ENCODE results near the gene ATP5IF1. TPM values are rescaled to one million over a fixed set of nuclear protein-coding genes. Genes with fewer than 3 reads are reported as not detected.

Gene ATP5IF1
- total and polyA plus RNA-seq, 2 of the 13 experiments (the other 11 are each of a cell fraction or from before 2014, with no cell fraction given): 97.7 to 131 TPM

DNA sequence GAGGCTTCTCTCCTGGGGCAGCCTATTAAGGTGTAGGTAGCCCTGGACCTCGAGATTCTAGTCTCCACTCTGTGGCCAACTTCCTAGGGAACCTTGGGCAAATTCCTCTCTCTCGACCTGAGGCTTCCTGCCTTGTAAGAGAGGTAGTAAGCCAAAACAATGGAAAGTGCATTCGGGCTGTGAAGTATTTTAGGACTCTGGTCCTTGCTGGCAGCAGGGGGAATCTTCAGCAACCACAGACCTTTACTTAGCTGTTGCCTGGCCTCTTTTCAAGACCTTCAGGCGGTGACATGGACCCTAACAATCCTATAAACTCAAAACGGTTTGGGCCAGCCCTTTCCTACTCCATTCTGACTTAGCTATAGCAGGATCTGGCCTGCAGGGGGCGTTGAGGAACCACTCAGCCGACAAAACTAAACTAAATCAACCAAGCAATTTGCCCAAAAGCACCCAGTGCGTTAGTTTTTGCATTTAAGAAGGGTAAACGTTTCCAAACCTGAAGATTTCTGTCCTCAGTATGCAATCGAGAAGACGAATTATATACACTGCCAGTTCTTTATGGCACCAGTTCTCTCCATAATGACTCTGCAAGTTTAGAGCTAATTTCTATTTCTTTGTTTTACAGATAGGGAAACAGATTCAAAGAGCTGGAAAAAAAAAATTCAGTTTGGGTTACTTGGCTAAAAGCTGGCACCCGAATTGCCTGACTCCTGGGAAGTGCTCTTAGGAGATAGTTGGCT, 12.5 kb downstream of the ATP5IF1 start (continued):
- TF ChIP-seq, protein P1, sequence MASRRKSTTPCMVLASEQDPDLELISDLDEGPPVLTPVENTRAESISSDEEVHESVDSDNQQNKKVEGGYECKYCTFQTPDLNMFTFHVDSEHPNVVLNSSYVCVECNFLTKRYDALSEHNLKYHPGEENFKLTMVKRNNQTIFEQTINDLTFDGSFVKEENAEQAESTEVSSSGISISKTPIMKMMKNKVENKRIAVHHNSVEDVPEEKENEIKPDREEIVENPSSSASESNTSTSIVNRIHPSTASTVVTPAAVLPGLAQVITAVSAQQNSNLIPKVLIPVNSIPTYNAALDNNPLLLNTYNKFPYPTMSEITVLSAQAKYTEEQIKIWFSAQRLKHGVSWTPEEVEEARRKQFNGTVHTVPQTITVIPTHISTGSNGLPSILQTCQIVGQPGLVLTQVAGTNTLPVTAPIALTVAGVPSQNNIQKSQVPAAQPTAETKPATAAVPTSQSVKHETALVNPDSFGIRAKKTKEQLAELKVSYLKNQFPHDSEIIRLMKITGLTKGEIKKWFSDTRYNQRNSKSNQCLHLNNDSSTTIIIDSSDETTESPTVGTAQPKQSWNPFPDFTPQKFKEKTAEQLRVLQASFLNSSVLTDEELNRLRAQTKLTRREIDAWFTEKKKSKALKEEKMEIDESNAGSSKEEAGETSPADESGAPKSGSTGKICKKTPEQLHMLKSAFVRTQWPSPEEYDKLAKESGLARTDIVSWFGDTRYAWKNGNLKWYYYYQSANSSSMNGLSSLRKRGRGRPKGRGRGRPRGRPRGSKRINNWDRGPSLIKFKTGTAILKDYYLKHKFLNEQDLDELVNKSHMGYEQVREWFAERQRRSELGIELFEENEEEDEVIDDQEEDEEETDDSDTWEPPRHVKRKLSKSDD (CRISPR knock-in tag; IDR thresholded peaks at IDR 0.05; ENCODE audit: low read depth): 0 out of 2 replicates have a peak, but pooled peaks have one; percentile 31
- no peak for TF ChIP-seq MTF1 (CRISPR knock-in tag; IDR thresholded peaks at IDR 0.05)
- TF ChIP-seq EHMT2 (IDR thresholded peaks at IDR 0.05; ENCODE audit: borderline replicate concordance, low read depth, low read length): no peak
- no peak for TF ChIP-seq LCORL (IDR thresholded peaks at IDR 0.05)
- peak; percentile 39; the same call in 1 of the 2 replicates for TF ChIP-seq LCORL (CRISPR knock-in tag; IDR thresholded peaks at IDR 0.05)
- TF ChIP-seq, protein P2, sequence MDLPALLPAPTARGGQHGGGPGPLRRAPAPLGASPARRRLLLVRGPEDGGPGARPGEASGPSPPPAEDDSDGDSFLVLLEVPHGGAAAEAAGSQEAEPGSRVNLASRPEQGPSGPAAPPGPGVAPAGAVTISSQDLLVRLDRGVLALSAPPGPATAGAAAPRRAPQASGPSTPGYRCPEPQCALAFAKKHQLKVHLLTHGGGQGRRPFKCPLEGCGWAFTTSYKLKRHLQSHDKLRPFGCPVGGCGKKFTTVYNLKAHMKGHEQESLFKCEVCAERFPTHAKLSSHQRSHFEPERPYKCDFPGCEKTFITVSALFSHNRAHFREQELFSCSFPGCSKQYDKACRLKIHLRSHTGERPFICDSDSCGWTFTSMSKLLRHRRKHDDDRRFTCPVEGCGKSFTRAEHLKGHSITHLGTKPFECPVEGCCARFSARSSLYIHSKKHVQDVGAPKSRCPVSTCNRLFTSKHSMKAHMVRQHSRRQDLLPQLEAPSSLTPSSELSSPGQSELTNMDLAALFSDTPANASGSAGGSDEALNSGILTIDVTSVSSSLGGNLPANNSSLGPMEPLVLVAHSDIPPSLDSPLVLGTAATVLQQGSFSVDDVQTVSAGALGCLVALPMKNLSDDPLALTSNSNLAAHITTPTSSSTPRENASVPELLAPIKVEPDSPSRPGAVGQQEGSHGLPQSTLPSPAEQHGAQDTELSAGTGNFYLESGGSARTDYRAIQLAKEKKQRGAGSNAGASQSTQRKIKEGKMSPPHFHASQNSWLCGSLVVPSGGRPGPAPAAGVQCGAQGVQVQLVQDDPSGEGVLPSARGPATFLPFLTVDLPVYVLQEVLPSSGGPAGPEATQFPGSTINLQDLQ (CRISPR knock-in tag; IDR thresholded peaks at IDR 0.05): no peak
- 0 out of 2 replicates have a peak, but pooled peaks have one; percentile 8 for TF ChIP-seq KDM6A (CRISPR knock-in tag; IDR thresholded peaks at IDR 0.05; ENCODE audit: low read depth)
- TF ChIP-seq ZSCAN9 (CRISPR knock-in tag; IDR thresholded peaks at IDR 0.05; ENCODE audit: borderline replicate concordance): peak; percentile 40; the same call in 1 of the 2 replicates
- TF ChIP-seq, protein P3, sequence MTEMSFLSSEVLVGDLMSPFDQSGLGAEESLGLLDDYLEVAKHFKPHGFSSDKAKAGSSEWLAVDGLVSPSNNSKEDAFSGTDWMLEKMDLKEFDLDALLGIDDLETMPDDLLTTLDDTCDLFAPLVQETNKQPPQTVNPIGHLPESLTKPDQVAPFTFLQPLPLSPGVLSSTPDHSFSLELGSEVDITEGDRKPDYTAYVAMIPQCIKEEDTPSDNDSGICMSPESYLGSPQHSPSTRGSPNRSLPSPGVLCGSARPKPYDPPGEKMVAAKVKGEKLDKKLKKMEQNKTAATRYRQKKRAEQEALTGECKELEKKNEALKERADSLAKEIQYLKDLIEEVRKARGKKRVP (CRISPR knock-in tag; IDR thresholded peaks at IDR 0.05): no peak
- TF ChIP-seq HOXA3 (CRISPR knock-in tag; IDR thresholded peaks at IDR 0.05): 0 out of 2 replicates have a peak, but pooled peaks have one; percentile 20
- TF ChIP-seq, protein P4, sequence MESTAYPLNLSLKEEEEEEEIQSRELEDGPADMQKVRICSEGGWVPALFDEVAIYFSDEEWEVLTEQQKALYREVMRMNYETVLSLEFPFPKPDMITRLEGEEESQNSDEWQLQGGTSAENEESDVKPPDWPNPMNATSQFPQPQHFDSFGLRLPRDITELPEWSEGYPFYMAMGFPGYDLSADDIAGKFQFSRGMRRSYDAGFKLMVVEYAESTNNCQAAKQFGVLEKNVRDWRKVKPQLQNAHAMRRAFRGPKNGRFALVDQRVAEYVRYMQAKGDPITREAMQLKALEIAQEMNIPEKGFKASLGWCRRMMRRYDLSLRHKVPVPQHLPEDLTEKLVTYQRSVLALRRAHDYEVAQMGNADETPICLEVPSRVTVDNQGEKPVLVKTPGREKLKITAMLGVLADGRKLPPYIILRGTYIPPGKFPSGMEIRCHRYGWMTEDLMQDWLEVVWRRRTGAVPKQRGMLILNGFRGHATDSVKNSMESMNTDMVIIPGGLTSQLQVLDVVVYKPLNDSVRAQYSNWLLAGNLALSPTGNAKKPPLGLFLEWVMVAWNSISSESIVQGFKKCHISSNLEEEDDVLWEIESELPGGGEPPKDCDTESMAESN (CRISPR knock-in tag; conservative IDR thresholded peaks at IDR 0.05): no peak
- TF ChIP-seq ZNF547 (CRISPR knock-in tag; IDR thresholded peaks at IDR 0.05): 0 out of 2 replicates have a peak, but pooled peaks have one; percentile 39
- TF ChIP-seq THAP11 (CRISPR knock-in tag; IDR thresholded peaks at IDR 0.05): peak; percentile 21; the same call in 1 of the 2 replicates
- no peak for TF ChIP-seq CBX1 (IDR thresholded peaks at IDR 0.05; ENCODE audit: low read depth)
- TF ChIP-seq STAG1 (CRISPR knock-in tag; IDR thresholded peaks at IDR 0.05): peak; percentile 91
- TF ChIP-seq REXO4 (CRISPR knock-in tag; IDR thresholded peaks at IDR 0.05; ENCODE audit: borderline replicate concordance): no peak
- TF ChIP-seq HDAC1 (CRISPR knock-in tag; IDR thresholded peaks at IDR 0.05): peak; percentile 43; the same call in 1 of the 2 replicates
- TF ChIP-seq PHF5A (CRISPR knock-in tag; IDR thresholded peaks at IDR 0.05; ENCODE audit: low read depth, unreplicated experiment): no peak
- no peak for TF ChIP-seq NAIF1 (CRISPR knock-in tag; IDR thresholded peaks at IDR 0.05; ENCODE audit: borderline replicate concordance)
- TF ChIP-seq FOSL1 (CRISPR knock-in tag; IDR thresholded peaks at IDR 0.05; ENCODE audit: borderline replicate concordance): no peak
- 0 out of 2 replicates have a peak, but pooled peaks have one; percentile 56 for TF ChIP-seq ZNF619 (CRISPR knock-in tag; IDR thresholded peaks at IDR 0.05)
- TF ChIP-seq NONO (IDR thresholded peaks at IDR 0.05): no peak
- TF ChIP-seq NONO (CRISPR knock-in tag; conservative IDR thresholded peaks at IDR 0.05): no peak

Measured in HepG2 (cell line).